ENCODE measurements around the gene TENT4B.

The TENT4B gene

GRCh38 chr16:50256604-50257003, 103.5 kb downstream of the TENT4B start:
- DNase-seq (ENCODE audit: low read depth in 2 of 2) = no peak

- DNase-seq (ENCODE audit: low read depth in 2 of 2) = no peak
These were observed 104.8 kb downstream of the TENT4B start for GRCh38 chr16:50257876-50258275.

- no peak for DNase-seq (ENCODE audit: low read depth in 2 of 2)
These were observed 106.5 kb downstream of the TENT4B start for GRCh38 chr16:50259334-50260205.

- DNase-seq (ENCODE audit: low read depth in 2 of 2) = no peak
These were observed 107.4 kb downstream of the TENT4B start for GRCh38 chr16:50260206-50261159.

- no peak for DNase-seq (ENCODE audit: low read depth in 2 of 2)
These were observed 108.1 kb downstream of the TENT4B start for GRCh38 chr16:50261160-50261706.

- no peak for DNase-seq (ENCODE audit: low read depth in 2 of 2)
These were observed 108.7 kb downstream of the TENT4B start for GRCh38 chr16:50261707-50262235.

- no peak for DNase-seq (ENCODE audit: low read depth in 2 of 2)
These were observed 110.2 kb downstream of the TENT4B start for GRCh38 chr16:50263060-50263909.

GRCh38 chr16:50263940-50264929, 111.1 kb downstream of the TENT4B start:
- no peak for DNase-seq (ENCODE audit: low read depth in 2 of 2)

GRCh38 chr16:50265260-50265659, 112.2 kb downstream of the TENT4B start:
- DNase-seq (ENCODE audit: low read depth in 2 of 2) = no peak

GRCh38 chr16:50265716-50266336, 112.7 kb downstream of the TENT4B start:
- DNase-seq (ENCODE audit: low read depth in 2 of 2) = no peak

- DNase-seq (ENCODE audit: low read depth in 2 of 2) = peak; percentile 74 to 75
These were observed 113.4 kb downstream of the TENT4B start, which contains the start of gene ADCY7 for GRCh38 chr16:50266337-50267091. ADCY7 (plus strand) TSS chr16:50266551; CDS start chr16:50288180, 21,629 bp downstream.

- DNase-seq (ENCODE audit: low read depth in 2 of 2) = no peak
These were observed 114.1 kb downstream of the TENT4B start for GRCh38 chr16:50267151-50267631.

GRCh38 chr16:50267651-50268050, 114.5 kb downstream of the TENT4B start:
- no peak for DNase-seq (ENCODE audit: low read depth in 2 of 2)

- DNase-seq (ENCODE audit: low read depth in 2 of 2) = no peak
These were observed 115.2 kb downstream of the TENT4B start for GRCh38 chr16:50268352-50268751.

- DNase-seq (ENCODE audit: low read depth in 2 of 2) = no peak
These were observed 116.1 kb downstream of the TENT4B start for GRCh38 chr16:50269061-50269705.

- no peak for DNase-seq (ENCODE audit: low read depth in 2 of 2)
These were observed 116.8 kb downstream of the TENT4B start for GRCh38 chr16:50269769-50270509.
